ENCODE measurements around the gene TAS2R50. TPM values are rescaled to one million over a fixed set of nuclear protein-coding genes. Genes with fewer than 3 reads are reported as not detected.

Gene TAS2R50
- polyA plus RNA-seq, 3 donors: 0.09 to 0.24 (median 0.18) TPM

GRCh38 chr12:10956085-10956484 is 30.6 kb downstream of the TAS2R50 start:
- no peak for DNase-seq

- no peak for DNase-seq
Observed at GRCh38 chr12:10952645-10953044, 34.1 kb downstream of the TAS2R50 start.

- DNase-seq: no peak
Observed at GRCh38 chr12:10943167-10943566, 43.5 kb downstream of the TAS2R50 start.

DNA sequence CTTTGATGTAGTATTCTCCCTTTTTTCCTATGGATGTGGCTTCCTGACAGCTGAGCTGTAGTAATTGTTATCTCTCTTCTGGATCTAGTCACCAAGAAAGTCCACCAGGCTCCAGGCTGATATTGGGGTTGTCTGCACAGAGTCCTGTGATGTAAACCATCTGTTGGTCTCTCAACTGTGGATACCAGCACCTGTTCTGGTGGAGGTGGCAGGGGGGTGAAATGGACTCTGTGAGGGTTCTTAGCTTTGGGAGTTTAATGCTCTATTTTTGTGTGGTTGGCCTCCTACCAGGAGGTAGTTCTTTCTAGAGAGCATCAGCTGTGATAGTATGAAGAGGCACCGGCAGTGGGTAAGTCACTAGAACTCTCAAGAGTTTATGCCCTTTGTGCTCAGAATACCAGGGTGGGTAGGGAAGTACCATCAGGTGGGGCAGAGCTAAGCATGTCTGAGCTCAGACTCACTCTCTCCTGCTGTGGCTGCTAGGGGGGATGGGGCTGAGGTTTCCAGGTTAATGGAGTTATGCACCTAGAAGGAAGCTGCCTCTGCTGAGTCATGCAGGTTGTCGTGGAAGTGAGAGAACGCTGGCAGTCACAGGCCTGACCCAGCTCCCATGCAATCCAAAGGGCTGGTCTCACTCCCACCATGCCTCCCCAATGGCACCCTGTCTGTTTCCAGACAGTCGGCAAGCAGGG is 44.6 kb downstream of the TAS2R50 start:
- no peak for DNase-seq

DNA sequence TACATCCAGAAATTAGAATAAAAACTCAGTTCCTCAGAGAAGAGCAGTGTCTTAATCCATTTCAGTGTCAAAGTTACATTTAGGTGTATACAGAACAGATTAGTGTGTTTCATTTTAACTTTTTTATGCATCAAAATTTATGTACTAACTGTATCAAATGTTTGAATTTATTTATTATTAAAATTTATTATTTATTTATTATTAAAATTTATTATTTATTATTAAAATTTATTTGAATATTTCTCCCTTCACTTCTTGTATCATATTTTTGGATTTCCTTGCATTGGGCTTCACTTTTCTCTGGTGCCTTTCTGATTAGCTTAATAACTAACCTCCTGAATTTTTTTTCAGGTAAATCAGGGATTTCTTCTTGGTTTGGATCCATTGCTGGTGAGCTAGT is 45.3 kb downstream of the TAS2R50 start:
- no peak for DNase-seq

DNA sequence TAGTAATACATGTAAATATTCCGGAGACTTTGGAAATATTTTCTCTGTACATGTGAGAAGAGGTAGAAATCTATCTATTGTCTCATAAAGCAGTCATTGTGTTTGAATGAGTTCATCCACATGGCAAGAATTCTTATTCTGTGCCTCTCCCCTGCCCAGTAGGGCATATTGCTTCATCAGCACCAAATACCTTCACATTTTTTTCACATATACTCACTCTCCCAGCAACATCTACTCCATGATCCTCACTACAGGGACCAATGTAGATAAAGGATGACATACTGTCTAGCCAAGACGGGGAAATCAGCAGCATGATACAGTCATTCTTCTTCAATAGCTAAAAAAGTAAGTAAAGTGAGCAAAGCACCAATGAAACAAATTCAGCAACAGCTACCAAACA is 46.3 kb downstream of the TAS2R50 start:
- DNase-seq: no peak

DNA sequence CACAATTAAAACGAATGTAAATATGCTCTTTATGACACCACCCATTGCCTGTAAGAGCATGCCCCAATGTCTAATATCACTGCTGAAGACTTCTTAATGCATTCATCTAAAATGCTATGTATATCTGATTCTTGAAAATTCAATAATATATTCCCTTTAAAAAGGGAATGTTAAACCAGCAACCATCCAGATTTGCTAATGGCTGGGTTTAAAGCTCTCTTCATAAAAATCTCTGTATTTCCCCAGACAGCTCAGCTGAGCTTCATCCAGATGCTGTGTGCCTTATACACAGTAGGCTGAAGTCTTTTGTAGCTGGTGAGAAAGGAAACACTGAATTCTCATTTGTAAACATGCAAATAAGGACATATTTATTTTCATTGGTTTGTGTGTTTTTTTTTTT is 47.5 kb downstream of the TAS2R50 start, which contains the start of gene TAS2R14:
TAS2R14 (minus strand) TSS at position 101 of the 400 bp plus-strand sequence; CDS start at position 45, 56 bp downstream.
- DNase-seq: no peak

- DNase-seq: no peak
Observed at GRCh38 chr12:10936506-10936905, 50.2 kb downstream of the TAS2R50 start.

Other genes with a start within 250 kb of the TAS2R50 start
- not detected for gene TAS2R7, start 184.3 kb downstream of the TAS2R50 start, polyA plus RNA-seq (ENCODE audit: insufficient read length in 3 of 3)
- not detected for gene TAS2R8, start 179.6 kb downstream of the TAS2R50 start, polyA plus RNA-seq (ENCODE audit: insufficient read length in 3 of 3)
- not detected for gene TAS2R9, start 176.7 kb downstream of the TAS2R50 start, polyA plus RNA-seq (ENCODE audit: insufficient read length in 3 of 3)
- gene TAS2R10, start 160.6 kb downstream of the TAS2R50 start, polyA plus RNA-seq (ENCODE audit: insufficient read length in 3 of 3): 1 to 10 TPM; 1.6 to 3.6 (median 3.1) TPM
- 10 to 100 TPM in 2 of 3 donors, 1 to 10 TPM in 1; 5.9 to 11.3 (median 11.3) TPM for gene PRR4, start 137.4 kb downstream of the TAS2R50 start, polyA plus RNA-seq (ENCODE audit: insufficient read length in 3 of 3)
- gene PRH1, start 102.7 kb downstream of the TAS2R50 start, polyA plus RNA-seq (ENCODE audit: insufficient read length in 3 of 3): 10 to 100 TPM; 12.7 to 16.6 (median 15.1) TPM
- gene TAS2R13, start 77.3 kb downstream of the TAS2R50 start, polyA plus RNA-seq (ENCODE audit: insufficient read length in 3 of 3): under 1 TPM; 0.10 to 0.25 (median 0.13) TPM
- gene PRH2, start 57.7 kb downstream of the TAS2R50 start, polyA plus RNA-seq (ENCODE audit: insufficient read length in 3 of 3): under 1 TPM; 0.37 to 0.43 (median 0.40) TPM
- 1 to 10 TPM; 2.6 to 5.3 (median 5.1) TPM for gene TAS2R14, start 47.6 kb downstream of the TAS2R50 start, polyA plus RNA-seq (ENCODE audit: insufficient read length in 3 of 3)
- 1 to 10 TPM in 2 of 3 donors, under 1 TPM in 1; 0.85 to 2.8 (median 2.5) TPM for gene TAS2R20, start 11.4 kb upstream of the TAS2R50 start, polyA plus RNA-seq (ENCODE audit: insufficient read length in 3 of 3)
- 1 to 10 TPM; 1.4 to 1.6 (median 1.5) TPM for gene TAS2R19, start 35.7 kb upstream of the TAS2R50 start, polyA plus RNA-seq (ENCODE audit: insufficient read length in 3 of 3)
- 1 to 10 TPM in 2 of 3 donors, under 1 TPM in 1; 0.88 to 2.0 (median 2.0) TPM for gene TAS2R31, start 44.5 kb upstream of the TAS2R50 start, polyA plus RNA-seq (ENCODE audit: insufficient read length in 3 of 3)
- under 1 TPM in 2 of 3 donors, not detected in 1; 0.14 to 0.19 TPM for gene TAS2R46, start 75.4 kb upstream of the TAS2R50 start, polyA plus RNA-seq (ENCODE audit: insufficient read length in 3 of 3)
- under 1 TPM; 0.30 to 0.65 (median 0.33) TPM for gene TAS2R43, start 105.4 kb upstream of the TAS2R50 start, polyA plus RNA-seq (ENCODE audit: insufficient read length in 3 of 3)
- gene TAS2R30, start 147.7 kb upstream of the TAS2R50 start, polyA plus RNA-seq (ENCODE audit: insufficient read length in 3 of 3): under 1 TPM; 0.16 to 0.22 (median 0.22) TPM
- 10 to 100 TPM; 16.9 to 18.0 (median 17.3) TPM for gene SMIM10L1, start 184.3 kb upstream of the TAS2R50 start, polyA plus RNA-seq (ENCODE audit: insufficient read length in 3 of 3)
- under 1 TPM in 1 of 3 donors, not detected in 2; 0.33 TPM for gene TAS2R42, start 200.0 kb upstream of the TAS2R50 start, polyA plus RNA-seq (ENCODE audit: insufficient read length in 3 of 3)